GM23338 (cell line): ENCODE measurements around the gene NTNG1. TPM values are rescaled to one million over a fixed set of nuclear protein-coding genes. Genes with fewer than 3 reads are reported as not detected.

Experiments
- ATAC-seq: fragments of 200-7000 bp; cut with Tn5 transposase; 3 replicates; pipeline ENCODE4 v1.9.1; 2020
- DNase-seq: peaks from one replicate; pipeline ENCODE4 v3.0.0-alpha.2; 2015; ENCODE audit warnings: low spot score
- H2AFZ ChIP-seq: fragments of 200-600 bp; sonication (generic); 2 replicates; pipeline ENCODE4 v1.8.0; 2016; ENCODE audit warnings: antibody characterized with exemption, mild to moderate bottlenecking, moderate library complexity
- H3F3A ChIP-seq: fragments of 200-600 bp; sonication (generic); replicated peaks from 2 replicates; pipeline ENCODE4 v1.8.0; 2017; ENCODE audit warnings: antibody characterized with exemption, mixed run types, low read depth
- H3K27ac ChIP-seq: fragments of 200-600 bp; sonication (generic); 2 replicates; pipeline ENCODE4 v1.6.1; 2016; ENCODE audit warnings: low read depth
- H3K27me3 ChIP-seq: fragments of 200-600 bp; sonication (generic); 2 replicates; pipeline ENCODE4 v1.8.0; 2016; ENCODE audit warnings: mild to moderate bottlenecking, mixed run types, moderate library complexity; ENCODE audit not compliant: insufficient read depth
- H3K36me3 ChIP-seq: fragments of 200-600 bp; sonication (generic); 2 replicates; pipeline ENCODE4 v1.8.0; 2016; ENCODE audit warnings: mild to moderate bottlenecking; ENCODE audit not compliant: insufficient read depth
- H3K4me1 ChIP-seq: fragments of 200-600 bp; sonication (generic); 2 replicates; pipeline ENCODE4 v1.8.0; 2016; ENCODE audit warnings: mild to moderate bottlenecking, moderate library complexity; ENCODE audit not compliant: insufficient read depth
- H3K4me2 ChIP-seq: fragments of 200-600 bp; sonication (generic); 2 replicates; pipeline ENCODE4 v1.7.1; 2017; ENCODE audit warnings: mixed run types
- H3K4me3 ChIP-seq: fragments of 200-600 bp; sonication (generic); 2 replicates; pipeline ENCODE4 v1.6.1; 2016; ENCODE audit warnings: mixed run types
- H3K79me2 ChIP-seq: fragments of 200-600 bp; sonication (generic); replicated peaks from 2 replicates; pipeline ENCODE4 v1.8.0; 2017; ENCODE audit warnings: mild to moderate bottlenecking; ENCODE audit not compliant: insufficient read depth
- H3K9me2 ChIP-seq: fragments of 200-600 bp; sonication (generic); 2 replicates; pipeline ENCODE4 v1.8.0; 2017; ENCODE audit not compliant: insufficient read depth
- H4K20me1 ChIP-seq: fragments of 200-600 bp; sonication (generic); replicated peaks from 2 replicates; pipeline ENCODE4 v1.8.0; 2017; ENCODE audit warnings: mild to moderate bottlenecking; ENCODE audit not compliant: insufficient read depth
- H3K27ac Mint-ChIP-seq: 2 replicates; pipeline ENCODE4 v1.8.0; 2020; ENCODE audit warnings: inconsistent platforms, mild to moderate bottlenecking, moderate library complexity, mixed read lengths
- H3K27me3 Mint-ChIP-seq: 3 replicates; pipeline ENCODE4 v1.8.0; 2022; ENCODE audit warnings: low read depth, mild to moderate bottlenecking, moderate library complexity, mixed read lengths, inconsistent platforms; ENCODE audit not compliant: insufficient read depth, poor library complexity
- H3K36me3 Mint-ChIP-seq: 3 replicates; pipeline ENCODE4 v1.8.0; 2021; ENCODE audit warnings: low read depth, mild to moderate bottlenecking, inconsistent platforms, moderate library complexity, mixed read lengths
- H3K4me1 Mint-ChIP-seq: 3 replicates; pipeline ENCODE4 v1.8.0; 2020; ENCODE audit warnings: mild to moderate bottlenecking, inconsistent platforms, mixed read lengths
- H3K4me3 Mint-ChIP-seq: 3 replicates; pipeline ENCODE4 v1.8.0; 2021; ENCODE audit warnings: moderate library complexity, mild to moderate bottlenecking, inconsistent platforms, mixed read lengths
- H3K9me3 Mint-ChIP-seq: 3 replicates; pipeline ENCODE4 v1.8.0; 2020; ENCODE audit warnings: moderate library complexity, mild to moderate bottlenecking, inconsistent platforms, mixed read lengths
- CREB1 ChIP-seq: fragments of 250-450 bp; sonication (Bioruptor Pico); IDR thresholded peaks from 2 replicates; pipeline ENCODE4 v1.5.0; 2020; ENCODE audit warnings: low read depth, mild to moderate bottlenecking, moderate library complexity
- ETS1 ChIP-seq: IDR thresholded peaks from 2 replicates; pipeline ENCODE4 v1.6.1; 2016; ENCODE audit warnings: antibody characterized with exemption
- EZH2 ChIP-seq: fragments of 200-600 bp; sonication (generic); IDR thresholded peaks from one replicate; pipeline ENCODE4 v1.8.0; 2017; ENCODE audit warnings: antibody characterized with exemption, mild to moderate bottlenecking, low read depth; ENCODE audit not compliant: unreplicated experiment
- EZH2phosphoT487 ChIP-seq: fragments of 200-600 bp; sonication (generic); IDR thresholded peaks from one replicate; pipeline ENCODE4 v1.8.1; 2018; ENCODE audit warnings: antibody characterized with exemption; ENCODE audit not compliant: unreplicated experiment
- JUNB ChIP-seq: IDR thresholded peaks from one replicate; pipeline ENCODE4 v1.6.1; 2016; ENCODE audit warnings: antibody characterized with exemption; ENCODE audit not compliant: unreplicated experiment
- NANOG ChIP-seq: IDR thresholded peaks from 2 replicates; pipeline ENCODE4 v1.6.1; 2016; ENCODE audit warnings: antibody characterized with exemption, borderline replicate concordance
- POLR2AphosphoS5 ChIP-seq: IDR thresholded peaks from 2 replicates; pipeline ENCODE4 v1.6.1; 2016; ENCODE audit warnings: antibody characterized with exemption, low read depth
- STAT1 ChIP-seq: IDR thresholded peaks from one replicate; pipeline ENCODE4 v1.6.1; 2016; ENCODE audit warnings: antibody characterized with exemption; ENCODE audit not compliant: unreplicated experiment
- ZNF114 ChIP-seq: fragments of 250-450 bp; sonication (Bioruptor Pico); IDR thresholded peaks from 2 replicates; pipeline ENCODE4 v1.5.0; 2020; ENCODE audit warnings: mild to moderate bottlenecking, moderate library complexity
- ZNF331 ChIP-seq: fragments of 250-450 bp; sonication (Bioruptor Pico); IDR thresholded peaks from 2 replicates; pipeline ENCODE4 v1.5.0; 2020; ENCODE audit warnings: low read depth, mild to moderate bottlenecking, moderate library complexity
- polyA plus RNA-seq: library from polyadenylated mRNA; unstranded; fragments of >200 nt; fragmentation: Nextera tagmentation; extraction: Ambion mirVana; gene quantifications from 2 replicates; pipeline ENCODE4 v1.2.1, GENCODE V29; 2016
- total RNA-seq: library from RNA; depleted of rRNA; stranded (reverse); fragments of >200 nt; shearing (Covaris generic); gene quantifications from 2 replicates; pipeline ENCODE4 v1.2.3, GENCODE V29; 2014
- TF ChIP-seq, protein P1 (sequence below): IDR thresholded peaks from one replicate; pipeline ENCODE4 v1.6.1; 2018; ENCODE audit warnings: antibody characterized with exemption; ENCODE audit not compliant: unreplicated experiment
- TF ChIP-seq, protein P2 (sequence below): fragments of 250-450 bp; sonication (Bioruptor Pico); IDR thresholded peaks from 2 replicates; pipeline ENCODE4 v1.5.0; 2020; ENCODE audit warnings: mild to moderate bottlenecking, moderate library complexity
- TF ChIP-seq, protein P3 (sequence below), 2 experiments: fragments of 200-600 bp in 1 of 2; sonication (generic) in 1 of 2; conservative IDR thresholded peaks; 2 replicates each; pipeline versions ENCODE4 v1.5.1 to v1.6.1; 2016 to 2017; ENCODE audit warnings: antibody characterized with exemption in 2 of 2, low read depth in 2 of 2, mild to moderate bottlenecking in 2 of 2, moderate library complexity in 1 of 2

The NTNG1 gene
- total and polyA plus RNA-seq, 2 experiments from 2014 or later = 7.2 to 10.3 TPM

DNA sequence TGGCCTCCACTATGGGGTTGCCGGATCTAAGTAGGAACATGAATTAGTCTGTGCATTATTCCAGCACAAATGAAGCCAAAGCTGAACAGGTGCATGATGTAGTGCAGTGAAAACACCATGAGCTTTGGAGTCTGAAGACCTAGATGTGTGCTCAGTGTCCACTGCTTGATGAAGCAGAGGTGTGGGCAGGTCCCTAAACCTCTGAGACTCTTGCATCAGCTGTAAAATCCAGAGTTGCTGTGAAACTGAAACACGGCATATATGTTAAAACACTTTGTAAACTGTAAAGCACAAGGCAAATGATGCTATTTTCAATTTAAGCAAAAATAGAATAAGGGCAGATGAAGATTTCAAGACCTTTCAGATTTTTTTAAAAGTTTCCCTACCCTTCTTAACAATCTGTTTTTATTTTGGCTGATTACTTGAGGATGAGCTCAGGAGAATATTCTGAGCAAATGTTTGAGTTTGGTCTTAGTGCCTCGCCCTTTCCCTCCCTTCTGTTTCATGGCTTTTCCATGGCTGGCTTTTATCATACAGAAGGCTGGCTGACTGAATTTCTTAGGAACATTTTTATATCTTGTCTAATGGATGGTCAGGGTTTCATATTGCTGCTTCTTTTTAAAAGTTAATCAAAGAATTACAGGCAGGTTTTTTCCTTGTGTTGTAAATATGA lies 221.8 kb downstream of the NTNG1 start:
- H2AFZ ChIP-seq = no peak overlapping the region; the same call in 1 of the 2 replicates
- no peak for ATAC-seq
- TF ChIP-seq, protein P1, sequence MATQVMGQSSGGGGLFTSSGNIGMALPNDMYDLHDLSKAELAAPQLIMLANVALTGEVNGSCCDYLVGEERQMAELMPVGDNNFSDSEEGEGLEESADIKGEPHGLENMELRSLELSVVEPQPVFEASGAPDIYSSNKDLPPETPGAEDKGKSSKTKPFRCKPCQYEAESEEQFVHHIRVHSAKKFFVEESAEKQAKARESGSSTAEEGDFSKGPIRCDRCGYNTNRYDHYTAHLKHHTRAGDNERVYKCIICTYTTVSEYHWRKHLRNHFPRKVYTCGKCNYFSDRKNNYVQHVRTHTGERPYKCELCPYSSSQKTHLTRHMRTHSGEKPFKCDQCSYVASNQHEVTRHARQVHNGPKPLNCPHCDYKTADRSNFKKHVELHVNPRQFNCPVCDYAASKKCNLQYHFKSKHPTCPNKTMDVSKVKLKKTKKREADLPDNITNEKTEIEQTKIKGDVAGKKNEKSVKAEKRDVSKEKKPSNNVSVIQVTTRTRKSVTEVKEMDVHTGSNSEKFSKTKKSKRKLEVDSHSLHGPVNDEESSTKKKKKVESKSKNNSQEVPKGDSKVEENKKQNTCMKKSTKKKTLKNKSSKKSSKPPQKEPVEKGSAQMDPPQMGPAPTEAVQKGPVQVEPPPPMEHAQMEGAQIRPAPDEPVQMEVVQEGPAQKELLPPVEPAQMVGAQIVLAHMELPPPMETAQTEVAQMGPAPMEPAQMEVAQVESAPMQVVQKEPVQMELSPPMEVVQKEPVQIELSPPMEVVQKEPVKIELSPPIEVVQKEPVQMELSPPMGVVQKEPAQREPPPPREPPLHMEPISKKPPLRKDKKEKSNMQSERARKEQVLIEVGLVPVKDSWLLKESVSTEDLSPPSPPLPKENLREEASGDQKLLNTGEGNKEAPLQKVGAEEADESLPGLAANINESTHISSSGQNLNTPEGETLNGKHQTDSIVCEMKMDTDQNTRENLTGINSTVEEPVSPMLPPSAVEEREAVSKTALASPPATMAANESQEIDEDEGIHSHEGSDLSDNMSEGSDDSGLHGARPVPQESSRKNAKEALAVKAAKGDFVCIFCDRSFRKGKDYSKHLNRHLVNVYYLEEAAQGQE = no peak
- no peak for TF ChIP-seq ZNF331 (CRISPR knock-in tag)
- no peak for TF ChIP-seq CREB1 (CRISPR knock-in tag)
- TF ChIP-seq, protein P2, sequence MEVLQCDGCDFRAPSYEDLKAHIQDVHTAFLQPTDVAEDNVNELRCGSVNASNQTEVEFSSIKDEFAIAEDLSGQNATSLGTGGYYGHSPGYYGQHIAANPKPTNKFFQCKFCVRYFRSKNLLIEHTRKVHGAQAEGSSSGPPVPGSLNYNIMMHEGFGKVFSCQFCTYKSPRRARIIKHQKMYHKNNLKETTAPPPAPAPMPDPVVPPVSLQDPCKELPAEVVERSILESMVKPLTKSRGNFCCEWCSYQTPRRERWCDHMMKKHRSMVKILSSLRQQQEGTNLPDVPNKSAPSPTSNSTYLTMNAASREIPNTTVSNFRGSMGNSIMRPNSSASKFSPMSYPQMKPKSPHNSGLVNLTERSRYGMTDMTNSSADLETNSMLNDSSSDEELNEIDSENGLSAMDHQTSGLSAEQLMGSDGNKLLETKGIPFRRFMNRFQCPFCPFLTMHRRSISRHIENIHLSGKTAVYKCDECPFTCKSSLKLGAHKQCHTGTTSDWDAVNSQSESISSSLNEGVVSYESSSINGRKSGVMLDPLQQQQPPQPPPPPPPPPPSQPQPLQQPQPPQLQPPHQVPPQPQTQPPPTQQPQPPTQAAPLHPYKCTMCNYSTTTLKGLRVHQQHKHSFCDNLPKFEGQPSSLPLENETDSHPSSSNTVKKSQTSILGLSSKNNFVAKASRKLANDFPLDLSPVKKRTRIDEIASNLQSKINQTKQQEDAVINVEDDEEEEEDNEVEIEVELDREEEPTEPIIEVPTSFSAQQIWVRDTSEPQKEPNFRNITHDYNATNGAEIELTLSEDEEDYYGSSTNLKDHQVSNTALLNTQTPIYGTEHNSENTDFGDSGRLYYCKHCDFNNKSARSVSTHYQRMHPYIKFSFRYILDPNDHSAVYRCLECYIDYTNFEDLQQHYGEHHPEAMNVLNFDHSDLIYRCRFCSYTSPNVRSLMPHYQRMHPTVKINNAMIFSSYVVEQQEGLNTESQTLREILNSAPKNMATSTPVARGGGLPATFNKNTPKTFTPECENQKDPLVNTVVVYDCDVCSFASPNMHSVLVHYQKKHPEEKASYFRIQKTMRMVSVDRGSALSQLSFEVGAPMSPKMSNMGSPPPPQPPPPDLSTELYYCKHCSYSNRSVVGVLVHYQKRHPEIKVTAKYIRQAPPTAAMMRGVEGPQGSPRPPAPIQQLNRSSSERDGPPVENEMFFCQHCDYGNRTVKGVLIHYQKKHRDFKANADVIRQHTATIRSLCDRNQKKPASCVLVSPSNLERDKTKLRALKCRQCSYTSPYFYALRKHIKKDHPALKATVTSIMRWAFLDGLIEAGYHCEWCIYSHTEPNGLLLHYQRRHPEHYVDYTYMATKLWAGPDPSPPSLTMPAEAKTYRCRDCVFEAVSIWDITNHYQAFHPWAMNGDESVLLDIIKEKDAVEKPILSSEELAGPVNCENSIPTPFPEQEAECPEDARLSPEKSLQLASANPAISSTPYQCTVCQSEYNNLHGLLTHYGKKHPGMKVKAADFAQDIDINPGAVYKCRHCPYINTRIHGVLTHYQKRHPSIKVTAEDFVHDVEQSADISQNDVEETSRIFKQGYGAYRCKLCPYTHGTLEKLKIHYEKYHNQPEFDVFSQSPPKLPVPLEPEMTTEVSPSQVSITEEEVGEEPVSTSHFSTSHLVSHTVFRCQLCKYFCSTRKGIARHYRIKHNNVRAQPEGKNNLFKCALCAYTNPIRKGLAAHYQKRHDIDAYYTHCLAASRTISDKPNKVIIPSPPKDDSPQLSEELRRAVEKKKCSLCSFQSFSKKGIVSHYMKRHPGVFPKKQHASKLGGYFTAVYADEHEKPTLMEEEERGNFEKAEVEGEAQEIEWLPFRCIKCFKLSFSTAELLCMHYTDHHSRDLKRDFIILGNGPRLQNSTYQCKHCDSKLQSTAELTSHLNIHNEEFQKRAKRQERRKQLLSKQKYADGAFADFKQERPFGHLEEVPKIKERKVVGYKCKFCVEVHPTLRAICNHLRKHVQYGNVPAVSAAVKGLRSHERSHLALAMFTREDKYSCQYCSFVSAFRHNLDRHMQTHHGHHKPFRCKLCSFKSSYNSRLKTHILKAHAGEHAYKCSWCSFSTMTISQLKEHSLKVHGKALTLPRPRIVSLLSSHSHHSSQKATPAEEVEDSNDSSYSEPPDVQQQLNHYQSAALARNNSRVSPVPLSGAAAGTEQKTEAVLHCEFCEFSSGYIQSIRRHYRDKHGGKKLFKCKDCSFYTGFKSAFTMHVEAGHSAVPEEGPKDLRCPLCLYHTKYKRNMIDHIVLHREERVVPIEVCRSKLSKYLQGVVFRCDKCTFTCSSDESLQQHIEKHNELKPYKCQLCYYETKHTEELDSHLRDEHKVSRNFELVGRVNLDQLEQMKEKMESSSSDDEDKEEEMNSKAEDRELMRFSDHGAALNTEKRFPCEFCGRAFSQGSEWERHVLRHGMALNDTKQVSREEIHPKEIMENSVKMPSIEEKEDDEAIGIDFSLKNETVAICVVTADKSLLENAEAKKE = no peak
- TF ChIP-seq STAT1 = no peak
- TF ChIP-seq ZNF114 (CRISPR knock-in tag) = no peak
- TF ChIP-seq POLR2AphosphoS5 = no peak
- no peak for TF ChIP-seq JUNB
- TF ChIP-seq ETS1 = no peak
- no peak for TF ChIP-seq NANOG
- TF ChIP-seq, protein P3, sequence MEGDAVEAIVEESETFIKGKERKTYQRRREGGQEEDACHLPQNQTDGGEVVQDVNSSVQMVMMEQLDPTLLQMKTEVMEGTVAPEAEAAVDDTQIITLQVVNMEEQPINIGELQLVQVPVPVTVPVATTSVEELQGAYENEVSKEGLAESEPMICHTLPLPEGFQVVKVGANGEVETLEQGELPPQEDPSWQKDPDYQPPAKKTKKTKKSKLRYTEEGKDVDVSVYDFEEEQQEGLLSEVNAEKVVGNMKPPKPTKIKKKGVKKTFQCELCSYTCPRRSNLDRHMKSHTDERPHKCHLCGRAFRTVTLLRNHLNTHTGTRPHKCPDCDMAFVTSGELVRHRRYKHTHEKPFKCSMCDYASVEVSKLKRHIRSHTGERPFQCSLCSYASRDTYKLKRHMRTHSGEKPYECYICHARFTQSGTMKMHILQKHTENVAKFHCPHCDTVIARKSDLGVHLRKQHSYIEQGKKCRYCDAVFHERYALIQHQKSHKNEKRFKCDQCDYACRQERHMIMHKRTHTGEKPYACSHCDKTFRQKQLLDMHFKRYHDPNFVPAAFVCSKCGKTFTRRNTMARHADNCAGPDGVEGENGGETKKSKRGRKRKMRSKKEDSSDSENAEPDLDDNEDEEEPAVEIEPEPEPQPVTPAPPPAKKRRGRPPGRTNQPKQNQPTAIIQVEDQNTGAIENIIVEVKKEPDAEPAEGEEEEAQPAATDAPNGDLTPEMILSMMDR (conservative IDR thresholded peaks at IDR 0.05; ENCODE audit: low read depth in 2 of 2) = no peak
- no peak for TF ChIP-seq EZH2
- no peak for TF ChIP-seq EZH2phosphoT487
- no peaks in the 10 kb centered on the region for H3K9me2 ChIP-seq
- no peaks in the 10 kb centered on the region for H3F3A ChIP-seq
- peaks cover 19% of the 10 kb centered on the region for H3K4me1 ChIP-seq
- H3K27me3 Mint-ChIP-seq = peaks cover 2% of the 10 kb centered on the region
- no peaks in the 10 kb centered on the region for H3K79me2 ChIP-seq
- no peaks in the 10 kb centered on the region for H3K9me3 Mint-ChIP-seq
- H3K27me3 ChIP-seq = no peaks in the 10 kb centered on the region
- H3K36me3 ChIP-seq = no peaks in the 10 kb centered on the region
- DNase-seq = no peak
- H3K4me1 Mint-ChIP-seq = peaks cover 23% of the 10 kb centered on the region
- no peak overlapping the region for H3K27ac ChIP-seq
- H3K4me2 ChIP-seq = no peak overlapping the region
- H3K4me3 ChIP-seq = no peak overlapping the region
- H3K4me3 Mint-ChIP-seq = no peak overlapping the region
- H4K20me1 ChIP-seq = no peaks in the 10 kb centered on the region
- H3K27ac Mint-ChIP-seq = no peak overlapping the region
- H3K36me3 Mint-ChIP-seq = no peaks in the 10 kb centered on the region
